GM12878 (cell line): ENCODE results near the gene OR1E1. TPM values are rescaled to one million over a fixed set of nuclear protein-coding genes. Genes with fewer than 3 reads are reported as not detected.
"Not testable (repeated sequence)": the region's sequence is repeated elsewhere in the genome, so short reads cannot be mapped to it uniquely, and the experiment has no call there.

Experiments used
- ATAC-seq: fragments of 200-7000 bp; cut with Tn5 transposase; 3 replicates; pipeline ENCODE4 v1.9.1; 2020; ENCODE audit warnings: mild to moderate bottlenecking, moderate library complexity
- BruUV-seq: library from RNA; stranded (reverse); fragments of 400-500 nt; replicated peaks from 2 replicates; lab custom pipeline; 2021; lab: Mats Ljungman, UMichigan
- CTCF ChIA-PET: fragments of 300-600 bp; sonication (Branson Sonifier 250); formaldehyde crosslinking; extraction: SDS; loops from one replicate; lab custom pipeline; 2021; ENCODE audit warnings: inconsistent platforms; lab: Yijun Ruan, JAX
- POLR2A ChIA-PET: fragments of 350-600 bp; formaldehyde crosslinking; extraction: SDS; loops from one replicate; lab custom pipeline; 2021; ENCODE audit warnings: inconsistent platforms; lab: Charles Lee
- RAD21 ChIA-PET: fragments of 300-600 bp; sonication (Branson Sonifier 250); formaldehyde crosslinking; loops from one replicate; lab custom pipeline; 2023; ENCODE audit warnings: antibody characterized with exemption; ENCODE audit not compliant: unreplicated experiment; lab: Charles Lee
- SMC1A ChIA-PET: fragments of 300-600 bp; sonication (Branson Sonifier 250); formaldehyde crosslinking; loops from one replicate; lab custom pipeline; 2023; ENCODE audit not compliant: unreplicated experiment, uncharacterized antibody; lab: Charles Lee
- DNase-seq: peaks from one replicate; pipeline ENCODE4 v3.0.0-alpha.2; 2011; ENCODE audit warnings: low read depth, low spot score
- FAIRE-seq: peaks from 3 replicates; lab custom pipeline; 2011; peaks lifted over from hg19 to GRCh38; lab: Jason Lieb, UNC
- H2AFZ ChIP-seq: 2 replicates; pipeline ENCODE4 v1.6.0; 2011; ENCODE audit warnings: low read depth, low read length, control low read depth; ENCODE audit not compliant: control insufficient read depth
- H3K27ac ChIP-seq: 2 replicates; pipeline ENCODE4 v1.5.1; 2011; ENCODE audit warnings: control low read depth; ENCODE audit not compliant: control insufficient read depth, insufficient read depth
- H3K27me3 ChIP-seq, 2 experiments: replicated peaks in 1 of 2; 2 replicates each; pipeline versions ENCODE4 v1.6.0 to v1.6.1; 2011; ENCODE audit warnings: low read length in 1 of 2; ENCODE audit not compliant: control insufficient read depth in 2 of 2, insufficient read depth in 2 of 2
- H3K36me3 ChIP-seq, 2 experiments: 2 replicates each; pipeline ENCODE4 v1.5.1; 2011; ENCODE audit warnings: low read length in 1 of 2; ENCODE audit not compliant: control insufficient read depth in 2 of 2, insufficient read depth in 2 of 2
- H3K4me1 ChIP-seq: 2 replicates; pipeline ENCODE4 v1.6.1; 2011; ENCODE audit warnings: mild to moderate bottlenecking, low read length, moderate library complexity, mixed read lengths; ENCODE audit not compliant: control insufficient read depth, insufficient read depth
- H3K4me2 ChIP-seq: 2 replicates; pipeline ENCODE4 v1.6.0; 2011; ENCODE audit warnings: control low read depth; ENCODE audit not compliant: control insufficient read depth, insufficient read depth
- H3K4me3 ChIP-seq: fragments of 200-600 bp; sonication (generic); 2 replicates; pipeline ENCODE4 v1.5.1; 2016
- H3K79me2 ChIP-seq: 2 replicates; pipeline ENCODE4 v1.6.0; 2011; ENCODE audit warnings: low read length; ENCODE audit not compliant: control insufficient read depth, insufficient read depth
- H3K9ac ChIP-seq: 2 replicates; pipeline ENCODE4 v1.8.0; 2011; ENCODE audit warnings: low read length, control low read depth, mixed read lengths; ENCODE audit not compliant: control insufficient read depth, insufficient read depth
- H3K9me3 ChIP-seq: replicated peaks from 3 replicates; pipeline ENCODE4 v1.5.1; 2011; ENCODE audit warnings: mild to moderate bottlenecking, low read length; ENCODE audit not compliant: control insufficient read depth, insufficient read depth
- H4K20me1 ChIP-seq: 2 replicates; pipeline ENCODE4 v1.6.0; 2011; ENCODE audit not compliant: control insufficient read depth, insufficient read depth
- BRCA1 ChIP-seq: IDR thresholded peaks from 2 replicates; pipeline ENCODE4 v1.6.1; 2011; ENCODE audit warnings: low read depth, low read length, improper control_type of control experiment
- EZH2 ChIP-seq: IDR thresholded peaks from 2 replicates; pipeline ENCODE4 v1.6.1; 2012; ENCODE audit warnings: low read depth, mild to moderate bottlenecking, control low read depth, inconsistent platforms, low read length, borderline replicate concordance; ENCODE audit not compliant: control insufficient read depth
- FOXK2 ChIP-seq: fragments of 450-650 bp; IDR thresholded peaks from 2 replicates; pipeline ENCODE4 v1.6.1; 2017; ENCODE audit warnings: mild to moderate bottlenecking, moderate library complexity
- IKZF1 ChIP-seq: fragments of 450-650 bp; conservative IDR thresholded peaks from 2 replicates; pipeline ENCODE4 v1.6.1; 2017; ENCODE audit warnings: antibody characterized with exemption, mild to moderate bottlenecking
- RELA ChIP-seq: fragments of 450-650 bp; IDR thresholded peaks from 2 replicates; pipeline ENCODE4 v1.8.0; 2014; ENCODE audit warnings: borderline replicate concordance; ENCODE audit not compliant: partially characterized antibody
- SPI1 ChIP-seq: IDR thresholded peaks from 2 replicates; pipeline ENCODE4 v1.6.1; 2011; ENCODE audit warnings: low read depth, mild to moderate bottlenecking, low read length, moderate library complexity, borderline replicate concordance; ENCODE audit not compliant: insufficient read depth
- YY1 ChIP-seq: IDR thresholded peaks from 2 replicates; pipeline ENCODE4 v1.6.1; 2011; ENCODE audit warnings: low read depth, mild to moderate bottlenecking, low read length
- WGBS: methylation state at CpG from one replicate; pipeline ENCODE4 v1.1.6; 2016; ENCODE audit warnings: low lambda C conversion rate; ENCODE audit not compliant: insufficient replicate concordance, insufficient coverage; ENCODE audit errors: missing lambda C conversion rate; 5-methylcytosine and 5-hydroxymethylcytosine counted together
- in situ Hi-C: fragments of 300-500 bp; cut with MboI; formaldehyde crosslinking; loops from 9 replicates; pipeline ENCODE4 v1.14.3; 2018; ENCODE audit warnings: mixed read lengths
- intact Hi-C: fragments of 100-400 bp; cut with micrococcal nuclease; formaldehyde crosslinking; loops from one replicate; pipeline ENCODE4 v1.14.2; 2022; ENCODE audit not compliant: unreplicated experiment
- polyA plus RNA-seq, 11 experiments: library from polyadenylated mRNA; depleted of rRNA in 4 of 11; unstranded in 6 of 11; stranded (reverse) in 5 of 11; fragments of >200 nt; fragmentation: Nextera tagmentation in 4 of 11; fragmentation: Illumina TruSeq in 1 of 11; extraction: Ambion mirVana in 4 of 11; extraction: Trizol in 1 of 11; gene quantifications; 1 replicate in 1 of 11; 2 replicates in 10 of 11; pipeline versions ENCODE4 v1.2.1 to v1.2.3, GENCODE V29; 2011 to 2016; ENCODE audit warnings: inconsistent platforms in 2 of 11, missing spikeins in 2 of 11, low read depth in 1 of 11
- total RNA-seq, 4 experiments: library from RNA; depleted of rRNA in 3 of 4; stranded (reverse); fragments of >200 nt in 3 of 4; fragmentation: Illumina TruSeq in 1 of 4; extraction: Trizol in 1 of 4; gene quantifications; 2 replicates each; pipeline versions ENCODE4 v1.2.1 to v1.2.3, GENCODE V29; 2013 to 2021
- TF ChIP-seq, protein P1 (sequence below): IDR thresholded peaks from 2 replicates; pipeline ENCODE4 v1.6.1; 2012; ENCODE audit warnings: mild to moderate bottlenecking, low read depth, low read length
- TF ChIP-seq, protein P2 (sequence below): fragments of 450-650 bp; IDR thresholded peaks from 2 replicates; pipeline ENCODE4 v1.6.1; 2017; ENCODE audit warnings: mild to moderate bottlenecking, low read depth, inconsistent platforms; ENCODE audit not compliant: poor library complexity, severe bottlenecking
- TF ChIP-seq, protein P3 (sequence below): fragments of 450-650 bp; IDR thresholded peaks from 2 replicates; pipeline ENCODE4 v1.6.1; 2017; ENCODE audit warnings: low read depth, mild to moderate bottlenecking, moderate library complexity

The OR1E1 gene
- total and polyA plus RNA-seq, 10 of the 15 experiments (the other 5 are each of a cell fraction or from before 2014, with no cell fraction given), result not detected

DNA sequence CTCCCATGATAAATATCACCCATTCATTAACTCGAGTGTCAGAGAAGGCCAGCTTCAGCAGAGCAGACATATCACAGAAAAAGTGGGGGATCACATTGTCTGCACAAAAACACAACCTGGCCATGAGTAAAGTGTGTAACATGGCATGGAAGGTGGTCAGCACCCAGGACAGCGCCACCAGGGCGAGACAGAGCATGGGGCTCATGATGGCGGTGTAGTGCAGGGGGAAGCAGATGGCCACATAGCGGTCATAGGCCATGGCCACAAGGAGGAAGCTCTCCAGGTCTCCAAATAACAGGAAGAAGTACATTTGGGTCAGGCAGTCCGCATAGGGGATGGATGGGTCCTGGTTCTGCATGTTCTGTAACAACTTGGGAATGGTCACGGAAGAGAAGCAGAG lies 409 bp downstream of the OR1E1 start:
- 29% methylated on average over 7 of the region's 7 CpGs for WGBS
- FAIRE-seq, H3K4me2 ChIP-seq, in situ Hi-C loops, RAD21 ChIA-PET, H3K79me2 ChIP-seq, H2AFZ ChIP-seq, BruUV-seq, CTCF ChIA-PET: not testable (repeated sequence)
- POLR2A ChIA-PET, result interaction anchor here (0.5 kb wide), 1 partner anchor 419 kb away, joined by 4 read pairs; no protein-coding TSS in a partner anchor
- TF ChIP-seq, protein P1, sequence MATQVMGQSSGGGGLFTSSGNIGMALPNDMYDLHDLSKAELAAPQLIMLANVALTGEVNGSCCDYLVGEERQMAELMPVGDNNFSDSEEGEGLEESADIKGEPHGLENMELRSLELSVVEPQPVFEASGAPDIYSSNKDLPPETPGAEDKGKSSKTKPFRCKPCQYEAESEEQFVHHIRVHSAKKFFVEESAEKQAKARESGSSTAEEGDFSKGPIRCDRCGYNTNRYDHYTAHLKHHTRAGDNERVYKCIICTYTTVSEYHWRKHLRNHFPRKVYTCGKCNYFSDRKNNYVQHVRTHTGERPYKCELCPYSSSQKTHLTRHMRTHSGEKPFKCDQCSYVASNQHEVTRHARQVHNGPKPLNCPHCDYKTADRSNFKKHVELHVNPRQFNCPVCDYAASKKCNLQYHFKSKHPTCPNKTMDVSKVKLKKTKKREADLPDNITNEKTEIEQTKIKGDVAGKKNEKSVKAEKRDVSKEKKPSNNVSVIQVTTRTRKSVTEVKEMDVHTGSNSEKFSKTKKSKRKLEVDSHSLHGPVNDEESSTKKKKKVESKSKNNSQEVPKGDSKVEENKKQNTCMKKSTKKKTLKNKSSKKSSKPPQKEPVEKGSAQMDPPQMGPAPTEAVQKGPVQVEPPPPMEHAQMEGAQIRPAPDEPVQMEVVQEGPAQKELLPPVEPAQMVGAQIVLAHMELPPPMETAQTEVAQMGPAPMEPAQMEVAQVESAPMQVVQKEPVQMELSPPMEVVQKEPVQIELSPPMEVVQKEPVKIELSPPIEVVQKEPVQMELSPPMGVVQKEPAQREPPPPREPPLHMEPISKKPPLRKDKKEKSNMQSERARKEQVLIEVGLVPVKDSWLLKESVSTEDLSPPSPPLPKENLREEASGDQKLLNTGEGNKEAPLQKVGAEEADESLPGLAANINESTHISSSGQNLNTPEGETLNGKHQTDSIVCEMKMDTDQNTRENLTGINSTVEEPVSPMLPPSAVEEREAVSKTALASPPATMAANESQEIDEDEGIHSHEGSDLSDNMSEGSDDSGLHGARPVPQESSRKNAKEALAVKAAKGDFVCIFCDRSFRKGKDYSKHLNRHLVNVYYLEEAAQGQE, result peak; percentile 71; the same call in 1 of the 2 replicates
- TF ChIP-seq, all 136 proteins: peak for 1; not testable (repeated sequence) for 135
- H3K4me1 ChIP-seq, ATAC-seq, DNase-seq, H3K27me3 ChIP-seq, H3K4me3 ChIP-seq, H4K20me1 ChIP-seq, SMC1A ChIA-PET, H3K36me3 ChIP-seq, H3K9me3 ChIP-seq, H3K27ac ChIP-seq, H3K9ac ChIP-seq, intact Hi-C loops: not testable (repeated sequence)

DNA sequence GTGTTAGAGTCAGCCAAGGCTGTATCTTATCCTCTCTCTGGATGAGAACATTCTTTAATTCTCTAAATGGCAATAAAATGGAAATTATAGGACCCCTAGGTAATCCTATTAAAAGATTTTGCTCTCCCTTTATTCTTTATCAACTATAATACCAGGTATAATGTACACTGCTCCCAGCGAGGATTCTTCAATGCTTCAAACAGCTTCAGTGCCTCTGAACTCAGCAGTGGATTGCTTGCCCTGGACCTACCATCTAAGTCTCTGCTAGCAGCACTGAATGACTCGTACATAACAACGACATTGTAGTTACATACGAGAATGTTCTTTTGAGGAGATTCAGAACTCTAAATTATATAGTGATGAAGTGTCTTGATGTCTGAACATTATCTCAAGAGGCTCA lies 8.4 kb downstream of the OR1E1 start:
- H3K4me2 ChIP-seq, result no peak overlapping the region
- no peaks in the 10 kb centered on the region for H3K79me2 ChIP-seq
- RAD21 ChIA-PET, result no interaction called here
- ATAC-seq (no peak), DNase-seq (no peak), FAIRE-seq (no peak)
- CTCF ChIA-PET, result no interaction called here
- H3K9ac ChIP-seq, result no peak overlapping the region
- in situ Hi-C loops, result no loop called here
- POLR2A ChIA-PET, result no interaction called here
- no peak for TF ChIP-seq SPI1
- no peak for TF ChIP-seq YY1
- TF ChIP-seq BRCA1, result no peak
- TF ChIP-seq, protein P2, sequence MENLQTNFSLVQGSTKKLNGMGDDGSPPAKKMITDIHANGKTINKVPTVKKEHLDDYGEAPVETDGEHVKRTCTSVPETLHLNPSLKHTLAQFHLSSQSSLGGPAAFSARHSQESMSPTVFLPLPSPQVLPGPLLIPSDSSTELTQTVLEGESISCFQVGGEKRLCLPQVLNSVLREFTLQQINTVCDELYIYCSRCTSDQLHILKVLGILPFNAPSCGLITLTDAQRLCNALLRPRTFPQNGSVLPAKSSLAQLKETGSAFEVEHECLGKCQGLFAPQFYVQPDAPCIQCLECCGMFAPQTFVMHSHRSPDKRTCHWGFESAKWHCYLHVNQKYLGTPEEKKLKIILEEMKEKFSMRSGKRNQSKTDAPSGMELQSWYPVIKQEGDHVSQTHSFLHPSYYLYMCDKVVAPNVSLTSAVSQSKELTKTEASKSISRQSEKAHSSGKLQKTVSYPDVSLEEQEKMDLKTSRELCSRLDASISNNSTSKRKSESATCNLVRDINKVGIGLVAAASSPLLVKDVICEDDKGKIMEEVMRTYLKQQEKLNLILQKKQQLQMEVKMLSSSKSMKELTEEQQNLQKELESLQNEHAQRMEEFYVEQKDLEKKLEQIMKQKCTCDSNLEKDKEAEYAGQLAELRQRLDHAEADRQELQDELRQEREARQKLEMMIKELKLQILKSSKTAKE, result no peak
- no peak for TF ChIP-seq IKZF1
- TF ChIP-seq, protein P3, sequence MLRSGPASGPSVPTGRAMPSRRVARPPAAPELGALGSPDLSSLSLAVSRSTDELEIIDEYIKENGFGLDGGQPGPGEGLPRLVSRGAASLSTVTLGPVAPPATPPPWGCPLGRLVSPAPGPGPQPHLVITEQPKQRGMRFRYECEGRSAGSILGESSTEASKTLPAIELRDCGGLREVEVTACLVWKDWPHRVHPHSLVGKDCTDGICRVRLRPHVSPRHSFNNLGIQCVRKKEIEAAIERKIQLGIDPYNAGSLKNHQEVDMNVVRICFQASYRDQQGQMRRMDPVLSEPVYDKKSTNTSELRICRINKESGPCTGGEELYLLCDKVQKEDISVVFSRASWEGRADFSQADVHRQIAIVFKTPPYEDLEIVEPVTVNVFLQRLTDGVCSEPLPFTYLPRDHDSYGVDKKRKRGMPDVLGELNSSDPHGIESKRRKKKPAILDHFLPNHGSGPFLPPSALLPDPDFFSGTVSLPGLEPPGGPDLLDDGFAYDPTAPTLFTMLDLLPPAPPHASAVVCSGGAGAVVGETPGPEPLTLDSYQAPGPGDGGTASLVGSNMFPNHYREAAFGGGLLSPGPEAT, result no peak
- no peak for TF ChIP-seq FOXK2
- no peak for TF ChIP-seq EZH2
- no peak for TF ChIP-seq RELA
- SMC1A ChIA-PET, result no interaction called here
- H3K27me3 ChIP-seq, result no peaks in the 10 kb centered on the region
- H3K27ac ChIP-seq, result no peak overlapping the region
- no peaks in the 10 kb centered on the region for H4K20me1 ChIP-seq
- no peaks in the 10 kb centered on the region for H3K36me3 ChIP-seq
- WGBS, result 54% methylated on average over 4 of the region's 4 CpGs
- no peaks in the 10 kb centered on the region; the same call in 2 of the 3 replicates for H3K9me3 ChIP-seq
- intact Hi-C loops, result no loop called here
- no peaks in the 10 kb centered on the region for H3K4me1 ChIP-seq
- BruUV-seq, result no TSS peak
- H2AFZ ChIP-seq, result no peak overlapping the region
- no peak overlapping the region for H3K4me3 ChIP-seq
